NCI-H2081 treated with DMSO at 0.1 percent for 48 hours (cell line): Measurements from ENCODE around the gene TMIGD2.

Source experiments
- DNase-seq: peaks from one replicate; lab custom pipeline; 2025; lab: John Stamatoyannopoulos, UW

The TMIGD2 gene

DNA sequence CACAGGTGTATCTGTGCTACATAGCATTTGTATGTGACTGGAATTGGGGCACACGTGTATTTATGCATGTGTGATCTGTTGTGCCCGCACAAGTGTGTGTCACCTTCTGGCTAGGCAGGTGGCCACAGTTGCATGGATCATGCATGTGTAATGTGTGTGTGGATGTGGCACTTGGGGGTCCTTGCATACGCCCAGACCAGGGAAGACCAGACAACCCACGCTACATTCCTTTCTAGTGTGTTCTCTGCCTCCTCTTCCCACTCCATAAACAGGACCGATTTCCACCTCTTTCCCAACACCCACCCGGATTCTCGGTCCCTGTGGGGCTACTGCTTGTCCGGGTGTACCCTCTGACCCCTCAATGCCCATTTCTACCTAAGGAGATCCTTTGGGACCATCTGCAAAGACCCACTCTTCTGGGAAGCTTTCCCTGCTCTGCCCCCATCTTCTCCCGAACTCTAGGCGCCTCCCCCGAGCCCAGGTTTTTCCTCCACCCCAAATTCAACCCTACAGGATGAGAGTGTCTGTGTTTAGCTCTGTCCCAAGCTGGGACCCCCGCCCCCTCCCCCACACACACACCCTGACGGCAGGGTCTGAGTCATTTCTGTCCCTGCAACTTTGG, 24.1 kb upstream of the TMIGD2 start:
- no peak for DNase-seq

- DNase-seq = no peak
Measured at GRCh38 chr19:4324228-4324627, 22.0 kb upstream of the TMIGD2 start.

- DNase-seq = no peak
Measured at GRCh38 chr19:4323692-4324091, 21.5 kb upstream of the TMIGD2 start.

DNA sequence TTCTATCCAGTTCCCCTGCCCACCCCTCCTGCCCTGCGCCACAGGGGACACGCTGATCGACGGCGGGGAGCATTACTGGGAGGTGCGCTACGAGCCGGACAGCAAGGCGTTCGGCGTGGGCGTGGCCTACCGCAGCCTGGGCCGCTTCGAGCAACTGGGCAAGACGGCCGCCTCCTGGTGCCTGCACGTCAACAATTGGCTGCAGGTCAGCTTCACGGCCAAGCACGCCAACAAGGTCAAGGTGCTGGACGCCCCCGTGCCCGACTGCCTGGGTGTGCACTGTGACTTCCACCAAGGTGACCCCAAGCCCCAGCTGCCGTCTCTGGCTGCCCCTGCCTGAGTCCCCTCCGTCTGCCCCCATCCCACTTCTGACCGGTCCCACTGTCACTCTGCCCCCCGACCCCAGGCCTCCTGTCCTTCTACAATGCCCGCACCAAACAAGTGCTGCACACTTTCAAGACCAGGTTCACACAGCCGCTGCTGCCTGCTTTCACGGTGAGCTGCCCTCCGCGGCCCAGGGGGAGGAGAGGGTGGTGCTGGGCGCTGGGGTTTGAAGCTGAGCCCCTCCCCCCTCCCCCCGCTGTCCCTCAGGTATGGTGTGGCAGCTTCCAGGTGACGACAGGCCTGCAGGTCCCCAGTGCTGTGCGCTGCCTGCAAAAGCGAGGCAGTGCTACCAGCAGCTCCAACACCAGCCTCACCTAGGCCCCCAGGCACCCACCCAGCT, 20.9 kb upstream of the TMIGD2 start:
- no peak for DNase-seq

- DNase-seq = no peak
Measured at GRCh38 chr19:4320419-4320818, 18.2 kb upstream of the TMIGD2 start.

- no peak for DNase-seq
Measured at GRCh38 chr19:4319067-4319718, 17.0 kb upstream of the TMIGD2 start.

GRCh38 chr19:4318460-4318859, 16.3 kb upstream of the TMIGD2 start:
- no peak for DNase-seq

GRCh38 chr19:4316956-4317355, 14.8 kb upstream of the TMIGD2 start:
- DNase-seq = no peak

DNA sequence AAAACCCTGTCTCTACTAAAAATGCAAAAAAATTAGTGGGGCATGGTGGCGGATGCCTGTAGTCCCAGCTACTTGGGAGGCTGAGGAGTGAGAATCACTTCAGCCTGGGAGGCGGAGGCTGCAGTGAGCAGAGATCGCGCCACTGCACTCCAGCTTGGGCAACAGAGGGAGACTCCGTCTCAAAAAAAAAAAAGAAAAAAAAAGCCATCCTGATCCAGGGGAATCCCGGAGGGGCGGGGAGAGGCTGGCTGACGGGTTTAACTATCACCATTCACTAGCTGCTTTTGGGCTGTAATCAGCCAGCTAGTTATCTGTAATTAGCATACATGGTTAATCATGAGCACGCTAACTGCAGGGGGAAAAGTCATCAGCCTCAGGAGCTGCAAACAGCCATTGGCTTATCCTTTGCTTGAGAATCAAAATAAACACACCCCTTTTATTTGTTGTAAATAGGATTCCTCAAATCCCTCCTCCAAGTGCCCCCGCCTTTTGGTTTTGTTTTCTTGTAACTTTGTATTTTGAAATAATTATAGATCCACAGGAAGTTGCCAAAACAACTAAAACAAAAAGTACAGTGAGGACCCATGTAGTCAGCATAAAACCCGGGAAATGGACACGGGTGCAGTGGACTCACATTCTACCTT, 11.8 kb upstream of the TMIGD2 start:
- DNase-seq = no peak

GRCh38 chr19:4310247-4311121, 8.3 kb upstream of the TMIGD2 start:
- DNase-seq = no peak

GRCh38 chr19:4305659-4306058, 3.5 kb upstream of the TMIGD2 start:
- DNase-seq = no peak

GRCh38 chr19:4305257-4305612, 3.0 kb upstream of the TMIGD2 start:
- no peak for DNase-seq

DNA sequence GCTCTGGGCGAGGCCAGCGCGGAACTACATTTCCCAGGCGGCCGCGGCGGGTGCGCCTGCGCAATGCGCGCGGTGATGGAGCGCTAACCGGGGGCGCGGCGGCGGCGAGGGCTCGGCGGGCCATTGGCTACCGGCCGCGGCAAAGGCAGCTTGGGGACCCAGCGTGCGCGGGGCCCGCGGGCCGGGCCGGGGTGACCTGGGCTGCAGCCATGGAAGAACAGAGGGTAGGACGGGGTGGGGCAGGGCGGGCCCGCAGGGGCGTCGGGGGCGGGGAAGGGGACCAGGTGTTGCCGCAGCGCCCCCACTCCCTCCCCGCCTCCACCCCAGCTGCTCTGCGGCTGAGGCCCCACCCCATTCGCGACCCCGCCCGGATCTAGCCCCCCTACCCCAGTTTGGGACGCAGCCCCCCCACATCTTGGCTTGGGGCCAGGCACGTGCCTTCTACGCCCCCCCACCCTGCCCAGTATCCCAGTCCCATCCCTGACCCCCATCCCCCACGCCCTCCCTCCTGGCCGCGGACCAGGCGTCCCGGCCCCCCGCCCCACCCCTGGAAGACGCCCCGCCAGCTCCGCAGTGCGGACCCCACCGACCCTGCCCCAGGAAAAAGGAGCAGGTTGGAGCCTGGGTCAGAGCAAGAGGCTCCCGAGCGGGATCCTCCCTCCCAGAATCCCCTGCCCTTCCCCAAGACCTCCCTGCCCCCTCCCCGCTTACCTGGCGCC, 2.5 kb upstream of the TMIGD2 start, which contains the start of gene FSD1:
Gene FSD1 (plus strand): TSS at position 61 of the 719 bp plus-strand sequence. CDS start 149 bp downstream, at position 210.
- no peak for DNase-seq

GRCh38 chr19:4303819-4304537, 1.8 kb upstream of the TMIGD2 start:
- no peak for DNase-seq

GRCh38 chr19:4301590-4302242, 473 bp downstream of the TMIGD2 start:
- DNase-seq = no peak

- no peak for DNase-seq
Measured at GRCh38 chr19:4300589-4300988, 1.6 kb downstream of the TMIGD2 start.

DNA sequence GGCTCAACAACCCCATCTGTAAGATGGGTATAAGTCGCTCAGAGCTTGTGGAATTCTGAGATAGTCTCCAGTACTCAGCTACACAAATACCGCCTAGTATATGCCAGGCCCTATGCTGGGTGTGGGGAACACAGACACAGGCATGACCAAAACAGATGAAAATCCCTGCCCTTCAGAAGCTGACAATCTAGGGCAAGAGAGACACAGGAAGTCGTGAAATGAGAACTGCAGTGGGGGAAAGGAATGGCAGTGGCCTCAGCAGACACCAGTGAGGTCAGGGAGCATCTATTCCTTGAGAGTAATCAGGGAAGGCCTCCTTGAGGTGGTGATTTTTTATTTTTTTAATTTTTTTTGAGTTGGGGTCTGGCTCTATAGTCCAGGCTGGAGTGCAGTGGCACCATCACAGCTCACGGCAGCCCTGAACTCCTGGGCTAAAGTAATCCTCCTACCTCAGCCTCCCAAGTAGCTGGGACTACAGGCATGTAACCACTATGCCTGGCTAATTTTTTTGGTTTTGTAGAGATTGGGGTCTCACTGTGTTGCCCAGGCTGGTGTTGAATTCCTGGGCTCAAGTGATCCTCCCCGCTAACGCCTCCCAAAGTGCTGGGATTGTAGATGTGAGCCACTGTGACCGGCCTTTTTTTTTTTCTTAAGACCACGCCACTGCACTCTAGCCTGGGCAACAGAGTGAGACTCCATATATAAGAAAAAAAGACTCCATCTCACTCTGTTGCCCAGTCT, 3.2 kb downstream of the TMIGD2 start:
- no peak for DNase-seq

DNA sequence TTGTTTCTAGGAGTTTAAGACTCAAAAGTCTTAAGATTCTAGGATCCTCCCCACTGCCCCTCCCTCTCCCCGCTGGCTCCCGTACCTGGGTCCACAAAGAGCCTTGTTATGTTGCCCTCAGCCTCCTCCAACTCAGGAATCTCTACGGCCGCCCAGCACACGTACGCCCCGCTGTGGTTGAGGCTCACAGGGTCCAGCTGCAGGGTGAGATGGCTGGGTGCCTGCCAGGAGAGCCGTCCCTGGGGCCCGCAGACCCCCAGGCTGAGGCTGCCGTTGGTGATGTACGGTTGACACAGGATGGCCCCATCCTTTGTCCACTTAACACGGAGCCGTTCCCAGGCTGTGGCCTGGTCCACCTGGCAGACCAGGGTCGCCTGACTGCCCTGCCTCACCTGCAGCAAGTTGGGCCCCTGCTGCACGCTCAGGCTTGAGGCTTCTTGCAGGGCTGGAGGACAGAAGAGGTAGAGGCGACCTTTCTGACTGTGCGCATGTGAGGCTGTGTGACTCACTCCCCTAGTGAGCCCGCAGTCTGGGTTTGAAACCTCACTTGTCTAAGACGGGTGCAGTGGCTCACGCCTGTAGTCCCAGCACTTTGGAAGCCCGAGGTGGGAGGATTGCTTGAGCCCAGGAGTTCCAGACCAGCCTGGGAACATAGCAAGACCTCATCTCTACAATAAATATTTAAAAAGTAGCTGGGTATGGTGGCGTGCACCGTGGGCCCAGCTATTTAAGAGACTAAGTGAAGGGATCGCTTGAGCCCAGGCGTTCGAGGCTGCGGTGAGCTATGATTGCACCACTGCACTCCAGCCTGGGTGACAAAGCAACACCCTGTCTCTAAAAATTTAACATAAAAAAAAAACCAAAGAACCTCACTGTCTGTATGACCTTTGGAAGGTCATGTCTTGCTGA, 4.0 kb downstream of the TMIGD2 start:
- no peak for DNase-seq
